Activated CD4-positive, alpha-beta T cell treated with anti-CD3 and anti-CD28 coated beads for 36 hours (primary cell): ENCODE measurements around the gene VWA3A. TPM values are rescaled to one million over a fixed set of nuclear protein-coding genes. Genes with fewer than 3 reads are reported as not detected.
"Not testable (repeated sequence)": the region's sequence is repeated elsewhere in the genome, so short reads cannot be mapped to it uniquely, and the experiment has no call there.

Experiments
- ATAC-seq: fragments of 200-7000 bp; cut with Tn5 transposase; one replicate; pipeline ENCODE4 v1.10.0; 2021; ENCODE audit warnings: mild to moderate bottlenecking, moderate library complexity
- CTCF ChIA-PET: fragments of 350-600 bp; sonication (Branson Sonifier 250); formaldehyde crosslinking; loops from one replicate; lab custom pipeline; 2021; ENCODE audit warnings: antibody characterized with exemption; lab: Charles Lee
- POLR2A ChIA-PET: fragments of 350-600 bp; sonication (Branson Sonifier 250); formaldehyde crosslinking; loops from one replicate; lab custom pipeline; 2021; ENCODE audit warnings: antibody characterized with exemption, inconsistent platforms; lab: Charles Lee
- DNase-seq: peaks from one replicate; pipeline ENCODE4 v3.0.0-alpha.2; 2020
- H3K27ac Mint-ChIP-seq: one replicate; pipeline ENCODE4 v1.8.0; 2021; ENCODE audit warnings: mixed read lengths
- H3K27me3 Mint-ChIP-seq: one replicate; pipeline ENCODE4 v1.8.0; 2021; ENCODE audit warnings: mixed read lengths
- H3K36me3 Mint-ChIP-seq: one replicate; pipeline ENCODE4 v1.8.0; 2021; ENCODE audit warnings: low read depth, mixed read lengths
- H3K4me1 Mint-ChIP-seq: one replicate; pipeline ENCODE4 v1.8.0; 2021; ENCODE audit warnings: mixed read lengths
- H3K4me3 Mint-ChIP-seq: one replicate; pipeline ENCODE4 v1.8.0; 2021; ENCODE audit warnings: mild to moderate bottlenecking, moderate library complexity, mixed read lengths
- H3K9me3 Mint-ChIP-seq: one replicate; pipeline ENCODE4 v1.8.0; 2021; ENCODE audit warnings: low read depth, mixed read lengths
- intact Hi-C, 2 experiments: fragments of 100-400 bp; cut with DNase I in 1 of 2; cut with micrococcal nuclease in 1 of 2; formaldehyde crosslinking; loops; one replicate each; pipeline versions ENCODE4 v1.14.2 to v1.15.1; 2022 to 2024; cut with DNase I, micrococcal nuclease
- total RNA-seq, 2 experiments: library from RNA; stranded (reverse); gene quantifications; one replicate each; pipeline ENCODE4 v1.2.3, GENCODE V29; 2021

VWA3A gene
- total RNA-seq, 2 experiments from 2014 or later: 0.18 TPM; not detected in 1

GRCh38 chr16:22191532-22192260 lies 99.4 kb downstream of the VWA3A start:
- peak; percentile 66 for DNase-seq
- no peak for ATAC-seq
- H3K27me3 Mint-ChIP-seq: no peaks in the 10 kb centered on the region
- H3K9me3 Mint-ChIP-seq: peaks cover 8% of the 10 kb centered on the region
- peaks cover 59% of the 10 kb centered on the region for H3K4me1 Mint-ChIP-seq
- POLR2A ChIA-PET: interaction anchor here (0.5 to 2.3 kb wide), 9 partner anchors 10 to 179 kb away, joined by 3 to 11 read pairs (median 4); partner anchors contain the start of genes EEF2K and POLR3E
- intact Hi-C loops: loop anchor here (2.0 to 5.0 kb wide), 5 partner anchors 15 to 889 kb away; partner anchors contain the start of gene EEF2K (in 1 of the 2)
- H3K27ac Mint-ChIP-seq: peak overlapping the region; percentile 99
- H3K4me3 Mint-ChIP-seq: peak overlapping the region; percentile 86
- peaks cover 6% of the 10 kb centered on the region for H3K36me3 Mint-ChIP-seq
- CTCF ChIA-PET: interaction anchor here (0.6 to 3.2 kb wide), 10 partner anchors 10 to 239 kb away, joined by 3 to 24 read pairs (median 5); partner anchors contain the start of genes EEF2K, POLR3E and UQCRC2

- ATAC-seq (peak; percentile 14), DNase-seq (peak; percentile 88)
- Mint-ChIP-seq H3K27me3 (no peaks in the 10 kb centered on the region), H3K4me3 (peak overlapping the region; percentile 86), H3K9me3 (peaks cover 8% of the 10 kb centered on the region), H3K4me1 (peaks cover 61% of the 10 kb centered on the region), H3K27ac (peak overlapping the region; percentile 99), H3K36me3 (peaks cover 6% of the 10 kb centered on the region)
- CTCF ChIA-PET: interaction anchor here (0.6 to 3.2 kb wide), 10 partner anchors 9 to 239 kb away, joined by 3 to 24 read pairs (median 5); partner anchors contain the start of genes EEF2K, POLR3E and UQCRC2
- POLR2A ChIA-PET: interaction anchor here (0.5 to 2.3 kb wide), 6 partner anchors 10 to 179 kb away, joined by 3 to 11 read pairs (median 4); partner anchors contain the start of genes EEF2K and POLR3E
- intact Hi-C loops: loop anchor here (5.0 kb wide), 4 partner anchors 165 to 890 kb away; no protein-coding TSS in a partner anchor
Observed at GRCh38 chr16:22192261-22193062, 100.1 kb downstream of the VWA3A start.

GRCh38 chr16:22193063-22193411 lies 100.7 kb downstream of the VWA3A start:
- H3K36me3 Mint-ChIP-seq: peaks cover 6% of the 10 kb centered on the region
- H3K4me1 Mint-ChIP-seq: peaks cover 59% of the 10 kb centered on the region
- no peak for ATAC-seq
- intact Hi-C loops: loop anchor here (5.0 kb wide), 4 partner anchors 164 to 891 kb away; no protein-coding TSS in a partner anchor
- no peaks in the 10 kb centered on the region for H3K27me3 Mint-ChIP-seq
- peak overlapping the region; percentile 99 for H3K27ac Mint-ChIP-seq
- H3K4me3 Mint-ChIP-seq: peak overlapping the region; percentile 86
- H3K9me3 Mint-ChIP-seq: peaks cover 8% of the 10 kb centered on the region
- DNase-seq: peak; percentile 31
- POLR2A ChIA-PET: interaction anchor here (1.3 to 2.3 kb wide), 2 partner anchors 13 to 104 kb away, joined by 3 to 11 read pairs; partner anchors contain the start of genes EEF2K and POLR3E
- CTCF ChIA-PET: interaction anchor here (1.1 to 3.2 kb wide), 6 partner anchors 9 to 115 kb away, joined by 3 to 24 read pairs (median 8); partner anchors contain the start of genes EEF2K and POLR3E

- no peak for ATAC-seq
- POLR2A ChIA-PET: no interaction called here
- H3K27ac Mint-ChIP-seq: peak overlapping the region; percentile 84
- peaks cover 8% of the 10 kb centered on the region for H3K9me3 Mint-ChIP-seq
- H3K4me3 Mint-ChIP-seq: peak overlapping the region; percentile 80
- H3K27me3 Mint-ChIP-seq: no peaks in the 10 kb centered on the region
- intact Hi-C loops: loop anchor here (1.0 to 5.0 kb wide), 8 partner anchors 11 to 893 kb away; partner anchors contain the start of genes EEF2K (in 2 of the 2), CDR2 (in 1 of the 2) and POLR3E (in 1 of the 2)
- DNase-seq: peak; percentile 42
- CTCF ChIA-PET: interaction anchor here (0.6 to 2.6 kb wide), 11 partner anchors 9 to 231 kb away, joined by 3 to 13 read pairs (median 4); partner anchors contain the start of gene POLR3E
- H3K4me1 Mint-ChIP-seq: peaks cover 44% of the 10 kb centered on the region
- H3K36me3 Mint-ChIP-seq: peaks cover 6% of the 10 kb centered on the region
Observed at GRCh38 chr16:22194707-22195444, 102.5 kb downstream of the VWA3A start.

- CTCF ChIA-PET: interaction anchor here (0.6 to 2.6 kb wide), 8 partner anchors 8 to 147 kb away, joined by 3 to 13 read pairs (median 5); partner anchors contain the start of gene POLR3E
- H3K27me3 Mint-ChIP-seq: no peaks in the 10 kb centered on the region
- no peak for ATAC-seq
Observed at GRCh38 chr16:22195445-22195694, 103.0 kb downstream of the VWA3A start.

GRCh38 chr16:22195695-22196558 lies 103.6 kb downstream of the VWA3A start:
- Mint-ChIP-seq H3K27ac (peak overlapping the region; percentile 84), H3K36me3 (peaks cover 6% of the 10 kb centered on the region), H3K4me3 (peak overlapping the region; percentile 80), H3K9me3 (peaks cover 8% of the 10 kb centered on the region), H3K27me3 (no peaks in the 10 kb centered on the region), H3K4me1 (peaks cover 44% of the 10 kb centered on the region)
- ChIA-PET POLR2A (interaction anchor here (0.6 kb wide), 2 partner anchors 10 to 92 kb away, joined by 3 to 8 read pairs; partner anchors contain the start of gene EEF2K), CTCF (interaction anchor here (0.6 to 2.6 kb wide), 13 partner anchors 9 to 146 kb away, joined by 3 to 13 read pairs (median 4); partner anchors contain the start of gene POLR3E)
- peak; percentile 7 for ATAC-seq
- intact Hi-C loops: loop anchor here (1.0 to 5.0 kb wide), 4 partner anchors 10 to 176 kb away; partner anchors contain the start of genes EEF2K (in 2 of the 2), CDR2 (in 1 of the 2) and POLR3E (in 1 of the 2)
- DNase-seq: peak; percentile 94

More at GRCh38 chr16:22195445-22195694, 103.0 kb downstream of the VWA3A start:
- H3K4me3 Mint-ChIP-seq: peak overlapping the region; percentile 80
- DNase-seq: no peak
- peaks cover 6% of the 10 kb centered on the region for H3K36me3 Mint-ChIP-seq
- H3K4me1 Mint-ChIP-seq: peaks cover 44% of the 10 kb centered on the region
- peak overlapping the region; percentile 84 for H3K27ac Mint-ChIP-seq
- peaks cover 8% of the 10 kb centered on the region for H3K9me3 Mint-ChIP-seq
- POLR2A ChIA-PET: no interaction called here
- intact Hi-C loops: loop anchor here (1.0 to 5.0 kb wide), 4 partner anchors 11 to 177 kb away; partner anchors contain the start of genes EEF2K (in 2 of the 2), CDR2 (in 1 of the 2) and POLR3E (in 1 of the 2)

GRCh38 chr16:22196559-22197168 lies 104.3 kb downstream of the VWA3A start:
- not testable (repeated sequence) for H3K36me3 Mint-ChIP-seq, H3K27me3 Mint-ChIP-seq, ATAC-seq, H3K9me3 Mint-ChIP-seq, H3K27ac Mint-ChIP-seq
- intact Hi-C loops: loop anchor here in 1 of 2 experiments (5.0 kb wide), 1 partner anchor 176 kb away; the partner anchor contains the start of gene CDR2
- Mint-ChIP-seq H3K4me1 (peaks cover 44% of the 10 kb centered on the region), H3K4me3 (peak overlapping the region; percentile 80)
- ChIA-PET POLR2A (interaction anchor here (0.6 kb wide), 2 partner anchors 9 to 91 kb away, joined by 3 to 8 read pairs; partner anchors contain the start of gene EEF2K), CTCF (interaction anchor here (0.6 to 1.9 kb wide), 9 partner anchors 8 to 104 kb away, joined by 3 to 9 read pairs (median 6); partner anchors contain the start of gene POLR3E)
- peak; percentile 27 for DNase-seq

GRCh38 chr16:22198547-22199293 lies 106.4 kb downstream of the VWA3A start:
- Mint-ChIP-seq H3K27me3 (no peaks in the 10 kb centered on the region), H3K4me3 (no peak overlapping the region), H3K4me1 (peaks cover 27% of the 10 kb centered on the region), H3K9me3 (peaks cover 4% of the 10 kb centered on the region), H3K27ac (no peak overlapping the region), H3K36me3 (peaks cover 6% of the 10 kb centered on the region)
- ChIA-PET POLR2A (no interaction called here), CTCF (interaction anchor here (0.6 to 1.9 kb wide), 5 partner anchors 9 to 198 kb away, joined by 3 to 9 read pairs (median 4); partner anchors contain the start of gene POLR3E)
- ATAC-seq (no peak), DNase-seq (no peak)
- intact Hi-C loops: loop anchor here in 1 of 2 experiments (5.0 kb wide), 1 partner anchor 174 kb away; the partner anchor contains the start of gene CDR2
